H1 (cell line): ENCODE measurements around the gene MED13. TPM values are rescaled to one million over a fixed set of nuclear protein-coding genes. Genes with fewer than 3 reads are reported as not detected.
A peak's percentile ranks its signal among the peaks of the same experiment; 100 is the strongest.

Experiments
- CTCF ChIA-PET: fragments of 300-600 bp; sonication (Branson Sonifier 250); formaldehyde crosslinking; loops from one replicate; lab custom pipeline; 2021; ENCODE audit not compliant: partially characterized antibody; lab: Charles Lee
- POLR2A ChIA-PET: fragments of 300-600 bp; sonication (Branson Sonifier 250); formaldehyde crosslinking; loops from one replicate; lab custom pipeline; 2021; ENCODE audit warnings: inconsistent platforms; ENCODE audit not compliant: partially characterized antibody; lab: Charles Lee
- DNase-seq, 2 experiments: peaks; one replicate each; pipeline versions ENCODE4 v3.0.0 to v3.0.0-alpha.2; 2010 to 2022; ENCODE audit warnings: low spot score in 2 of 2, low read depth in 1 of 2, mixed read lengths in 1 of 2
- FAIRE-seq: peaks from 2 replicates; lab custom pipeline; 2011; peaks lifted over from hg19 to GRCh38; lab: Jason Lieb, UNC
- H2AFZ ChIP-seq: 2 replicates; pipeline ENCODE4 v1.8.1; 2012; ENCODE audit warnings: low read length, inconsistent platforms
- H2AK5ac ChIP-seq: 2 replicates; pipeline ENCODE4 v1.6.1; 2013; ENCODE audit warnings: low read depth, low read length
- H2BK120ac ChIP-seq: replicated peaks from 2 replicates; pipeline ENCODE3; 2013; ENCODE audit warnings: low read depth, low read length, inconsistent platforms
- H2BK12ac ChIP-seq: 2 replicates; pipeline ENCODE4 v1.6.1; 2013; ENCODE audit warnings: low read depth, low read length
- H2BK15ac ChIP-seq: 2 replicates; pipeline ENCODE4 v1.6.1; 2013; ENCODE audit warnings: low read length
- H2BK20ac ChIP-seq: 2 replicates; pipeline ENCODE4 v1.6.1; 2013; ENCODE audit warnings: low read length
- H2BK5ac ChIP-seq: 2 replicates; pipeline ENCODE4 v1.6.1; 2013; ENCODE audit warnings: low read depth, low read length
- H3K14ac ChIP-seq: 2 replicates; pipeline ENCODE4 v1.6.1; 2013; ENCODE audit warnings: inconsistent platforms; ENCODE audit not compliant: insufficient read length
- H3K18ac ChIP-seq: 2 replicates; pipeline ENCODE4 v1.6.1; 2013; ENCODE audit warnings: low read length; ENCODE audit errors: extremely low read depth
- H3K23ac ChIP-seq: 2 replicates; pipeline ENCODE4 v1.6.1; 2013; ENCODE audit warnings: inconsistent platforms; ENCODE audit not compliant: insufficient read length
- H3K23me2 ChIP-seq: 2 replicates; pipeline ENCODE4 v1.6.1; 2013; ENCODE audit warnings: low read depth, low read length
- H3K27ac ChIP-seq: 2 replicates; pipeline ENCODE4 v1.6.1; 2011; ENCODE audit warnings: low read depth, low read length, inconsistent platforms
- H3K27me3 ChIP-seq, 4 experiments: replicated peaks in 1 of 4; 1 replicate in 1 of 4; 2 replicates in 3 of 4; pipeline versions ENCODE4 v1.6.1 to v1.8.1; 2011 to 2013; ENCODE audit warnings: low read length in 3 of 4, mild to moderate bottlenecking in 3 of 4, inconsistent platforms in 2 of 4, mixed read lengths in 2 of 4, moderate library complexity in 1 of 4; ENCODE audit not compliant: control insufficient read depth in 3 of 4, insufficient read depth in 3 of 4; ENCODE audit errors: extremely low read depth in 1 of 4
- H3K36me3 ChIP-seq, 4 experiments: 2 replicates each; pipeline versions ENCODE4 v1.6.1 to v1.8.1; 2011 to 2013; ENCODE audit warnings: mild to moderate bottlenecking in 4 of 4, low read length in 3 of 4, moderate library complexity in 2 of 4, control low read depth in 1 of 4, inconsistent platforms in 1 of 4; ENCODE audit not compliant: insufficient read depth in 4 of 4, control insufficient read depth in 2 of 4
- H3K4ac ChIP-seq: replicated peaks from 2 replicates; pipeline ENCODE3; 2013; ENCODE audit warnings: low read length, low read depth, mixed read lengths, inconsistent platforms; ENCODE audit not compliant: insufficient read length
- H3K4me1 ChIP-seq, 4 experiments: replicated peaks in 1 of 4; 1 replicate in 1 of 4; 2 replicates in 3 of 4; pipeline versions ENCODE4 v1.6.1 to v1.8.1; 2011 to 2013; ENCODE audit warnings: low read length in 3 of 4, inconsistent platforms in 2 of 4, mixed read lengths in 1 of 4; ENCODE audit not compliant: insufficient read depth in 4 of 4, control insufficient read depth in 3 of 4
- H3K4me2 ChIP-seq, 2 experiments: 2 replicates each; pipeline versions ENCODE4 v1.6.1 to v1.8.1; 2011 to 2013; ENCODE audit warnings: low read depth in 2 of 2, low read length in 2 of 2, control low read depth in 1 of 2, inconsistent platforms in 1 of 2, mild to moderate bottlenecking in 1 of 2; ENCODE audit not compliant: insufficient read depth in 1 of 2
- H3K4me3 ChIP-seq, 4 experiments: fragments of 200-600, 300-600 bp in 1 of 4; sonication (generic), shearing (Covaris generic), sonication (Bioruptor Twin) in 1 of 4; 2 replicates each; pipeline versions ENCODE4 v1.5.1 to v1.8.1; 2011 to 2016; ENCODE audit warnings: low read length in 4 of 4, low read depth in 3 of 4, control low read depth in 2 of 4, inconsistent platforms in 2 of 4, mild to moderate bottlenecking in 2 of 4, mixed read lengths in 1 of 4, moderate library complexity in 1 of 4; ENCODE audit not compliant: insufficient read depth in 2 of 4; ENCODE audit errors: extremely low read depth in 1 of 4
- H3K56ac ChIP-seq: replicated peaks from 2 replicates; pipeline ENCODE3; 2013; ENCODE audit warnings: low read depth, mild to moderate bottlenecking, mixed read lengths, low read length, inconsistent platforms; ENCODE audit not compliant: insufficient read length
- H3K79me1 ChIP-seq: 2 replicates; pipeline ENCODE4 v1.6.1; 2013; ENCODE audit warnings: low read depth, low read length, control low read depth
- H3K79me2 ChIP-seq, 2 experiments: 2 replicates each; pipeline versions ENCODE4 v1.6.1 to v1.8.1; 2012 to 2013; ENCODE audit warnings: low read length in 2 of 2, mild to moderate bottlenecking in 2 of 2, inconsistent platforms in 1 of 2; ENCODE audit not compliant: insufficient read depth in 2 of 2, control insufficient read depth in 1 of 2
- H3K9ac ChIP-seq, 4 experiments: replicated peaks in 1 of 4; 1 replicate in 1 of 4; 2 replicates in 3 of 4; pipeline versions ENCODE4 v1.6.1 to v1.8.1; 2011 to 2013; ENCODE audit warnings: low read depth in 3 of 4, low read length in 3 of 4, control low read depth in 2 of 4, mild to moderate bottlenecking in 2 of 4, moderate library complexity in 2 of 4, inconsistent platforms in 1 of 4; ENCODE audit errors: extremely low read depth in 1 of 4
- H3K9me3 ChIP-seq, 2 experiments: 2 replicates each; pipeline versions ENCODE4 v1.6.1 to v1.8.1; 2012 to 2013; ENCODE audit warnings: mild to moderate bottlenecking in 2 of 2, moderate library complexity in 2 of 2, control low read depth in 1 of 2, inconsistent platforms in 1 of 2, low read depth in 1 of 2, low read length in 1 of 2, mixed read lengths in 1 of 2; ENCODE audit not compliant: insufficient read depth in 2 of 2
- H4K20me1 ChIP-seq, 2 experiments: replicated peaks in 1 of 2; 2 replicates each; pipeline versions ENCODE3 to v1.8.1; 2011 to 2013; ENCODE audit warnings: inconsistent platforms in 2 of 2, low read length in 2 of 2, mild to moderate bottlenecking in 1 of 2; ENCODE audit not compliant: insufficient read depth in 2 of 2, control insufficient read depth in 1 of 2
- H4K5ac ChIP-seq: 2 replicates; pipeline ENCODE4 v1.6.1; 2013; ENCODE audit warnings: low read length, low read depth, mixed read lengths, inconsistent platforms; ENCODE audit not compliant: insufficient read length
- H4K8ac ChIP-seq: 2 replicates; pipeline ENCODE4 v1.8.0; 2013; ENCODE audit warnings: mild to moderate bottlenecking, moderate library complexity, low read length, inconsistent platforms; ENCODE audit not compliant: insufficient read depth; ENCODE audit errors: extremely low read depth
- H4K91ac ChIP-seq: replicated peaks from 2 replicates; pipeline ENCODE3; 2013; ENCODE audit warnings: low read length, mixed read lengths, inconsistent platforms; ENCODE audit not compliant: insufficient read length
- CHD2 ChIP-seq: IDR thresholded peaks from 2 replicates; pipeline ENCODE4 v1.6.1; 2012; ENCODE audit warnings: low read length, improper control_type of control experiment
- CREB1 ChIP-seq: IDR thresholded peaks from 2 replicates; pipeline ENCODE4 v1.6.1; 2012; ENCODE audit warnings: inconsistent platforms
- CTCF ChIP-seq, 3 experiments: IDR thresholded peaks; 1 replicate in 2 of 3; 2 replicates in 1 of 3; pipeline versions ENCODE4 v1.5.1 to v1.6.1; 2011; ENCODE audit warnings: low read length in 3 of 3, mild to moderate bottlenecking in 3 of 3, inconsistent platforms in 2 of 3, low read depth in 1 of 3, moderate library complexity in 1 of 3; ENCODE audit not compliant: insufficient read depth in 1 of 3; ENCODE audit errors: control extremely low read depth in 1 of 3
- JUN ChIP-seq: IDR thresholded peaks from 2 replicates; pipeline ENCODE4 v1.6.1; 2011; ENCODE audit warnings: low read depth, mild to moderate bottlenecking, improper control_type of control experiment, low read length
- JUND ChIP-seq: IDR thresholded peaks from 2 replicates; pipeline ENCODE4 v1.6.1; 2011; ENCODE audit warnings: mild to moderate bottlenecking, improper control_type of control experiment, low read length
- MAX ChIP-seq: IDR thresholded peaks from 2 replicates; pipeline ENCODE4 v1.6.1; 2012; ENCODE audit warnings: inconsistent platforms
- RAD21 ChIP-seq, 2 experiments: IDR thresholded peaks in 1 of 2; conservative IDR thresholded peaks in 1 of 2; 2 replicates each; pipeline ENCODE4 v1.6.1; 2011; ENCODE audit warnings: low read depth in 2 of 2, low read length in 2 of 2, improper control_type of control experiment in 1 of 2, inconsistent platforms in 1 of 2, mild to moderate bottlenecking in 1 of 2, moderate library complexity in 1 of 2
- SIX5 ChIP-seq: IDR thresholded peaks from 2 replicates; pipeline ENCODE4 v1.6.1; 2011; ENCODE audit warnings: mild to moderate bottlenecking, low read depth, low read length
- SP1 ChIP-seq: IDR thresholded peaks from 2 replicates; pipeline ENCODE4 v1.6.1; 2011; ENCODE audit warnings: low read depth, low read length
- TAF1 ChIP-seq: IDR thresholded peaks from 2 replicates; pipeline ENCODE4 v1.6.1; 2011; ENCODE audit warnings: mild to moderate bottlenecking, low read depth, low read length
- YY1 ChIP-seq: IDR thresholded peaks from 2 replicates; pipeline ENCODE4 v1.6.1; 2011; ENCODE audit warnings: low read depth, mild to moderate bottlenecking, low read length
- ZNF274 ChIP-seq: IDR thresholded peaks from 2 replicates; pipeline ENCODE4 v1.7.0; 2012; ENCODE audit warnings: low read length, borderline replicate concordance; ENCODE audit errors: extremely low read depth
- WGBS, 2 experiments: shearing (Covaris generic) in 1 of 2; methylation state at CpG; one replicate each; pipeline versions ENCODE4 v1.1.6 to v1.1.7; 2013 to 2015; ENCODE audit warnings: low lambda C conversion rate in 2 of 2, mixed read lengths in 2 of 2, inconsistent platforms in 1 of 2, low coverage in 1 of 2, missing lambda C conversion rate in 1 of 2; ENCODE audit not compliant: insufficient replicate concordance in 2 of 2, insufficient coverage in 1 of 2, insufficient read length in 1 of 2; ENCODE audit errors: extremely low coverage in 1 of 2, missing lambda C conversion rate in 1 of 2; 5-methylcytosine and 5-hydroxymethylcytosine counted together
- polyA plus RNA-seq, 7 experiments: library from polyadenylated mRNA; depleted of rRNA in 3 of 7; stranded (reverse) in 5 of 7; unstranded in 2 of 7; fragments of >200 nt in 5 of 7; fragments of 200-250 nt in 2 of 7; gene quantifications; 1 replicate in 5 of 7; 2 replicates in 1 of 7; 4 replicates in 1 of 7; pipeline versions ENCODE4 v1.2.1 to v1.2.3, GENCODE V29; 2011 to 2013; ENCODE audit warnings: missing spikeins in 2 of 7, mixed read lengths in 2 of 7
- total RNA-seq: library from RNA; stranded (reverse); fragmentation: NEBNext Ultra II Directional; extraction: Animal tissue kit (Norgen Biotek cat#: 25700); gene quantifications from 2 replicates; pipeline ENCODE4 v1.2.1, GENCODE V29; 2021

MED13 gene
- total and polyA plus RNA-seq, 2 of the 8 experiments (the other 6 are each of a cell fraction or from before 2014, with no cell fraction given): 11.3 to 44.8 TPM

DNA sequence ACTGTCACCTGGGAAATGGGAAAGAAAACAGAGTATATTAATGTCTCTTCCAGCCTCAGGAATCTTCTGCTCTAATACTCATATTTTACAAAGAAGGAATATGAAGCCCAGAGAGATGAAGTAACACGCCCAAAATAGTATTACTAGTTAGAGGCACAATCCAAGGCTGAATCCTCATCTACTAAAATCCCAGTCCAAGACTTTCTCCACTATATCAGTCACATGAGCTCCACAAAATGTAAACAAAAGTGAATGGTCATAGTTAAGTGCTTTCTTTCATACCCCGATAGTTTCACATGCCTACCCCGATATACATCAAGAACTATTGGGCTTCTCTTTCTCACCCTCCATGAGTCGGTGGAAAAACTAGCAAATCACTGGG lies 138.3 kb downstream of the MED13 start:
- Histone ChIP-seq H2AK5ac (no peak overlapping the region), H3K23ac (no peak overlapping the region), H2BK12ac (no peak overlapping the region), H3K27ac (peak overlapping the region; percentile 85), H3K79me2 (peaks cover 0 to 13% of the 10 kb centered on the region in 2 experiments; a peak in 1 of 4 replicates), H3K4me3 (peak overlapping the region; percentile 80 to 98 (median 96)), H3K4ac (no peak overlapping the region), H2BK120ac (no peak overlapping the region), H4K5ac (no peak overlapping the region), H3K36me3 (peaks cover 0 to 15% (median 10%) of the 10 kb centered on the region in 4 experiments; a peak in 4 of 8 replicates), H2BK5ac (no peak overlapping the region; the same call in 1 of the 2 replicates), H3K79me1 (no peaks in the 10 kb centered on the region), H3K27me3 (no peaks in the 10 kb centered on the region), H2AFZ (peak overlapping the region; percentile 94), H3K14ac (no peak overlapping the region), H3K9ac (peak overlapping the region; percentile 83 to 97 (median 96)), H2BK20ac (no peak overlapping the region), H4K20me1 (peaks cover 0 to 2% of the 10 kb centered on the region in 2 experiments), H3K9me3 (no peaks in the 10 kb centered on the region), H3K23me2 (peaks cover 5% of the 10 kb centered on the region; the same call in 1 of the 2 replicates), H4K8ac (no peak overlapping the region), H3K18ac (0 out of 2 replicates have a peak overlapping the region, but pooled peaks have one; percentile 9), H3K4me2 (peak overlapping the region; percentile 95 to 98), H3K56ac (no peak overlapping the region), H3K4me1 (peaks cover 0 to 7% (median under 1%) of the 10 kb centered on the region in 4 experiments; a peak in 3 of 7 replicates), H4K91ac (no peak overlapping the region), H2BK15ac (no peak overlapping the region)
- POLR2A ChIA-PET: no interaction called here
- DNase-seq: no peak
- FAIRE-seq: no peak
- CTCF ChIA-PET: interaction anchor here (0.7 kb wide), 1 partner anchor 183 kb away, joined by 3 read pairs; no protein-coding TSS in a partner anchor
- WGBS, 2 experiments: 70% methylated on average over 4 of the region's 4 CpGs; no CpG with 5 or more reads in 1 of the 2 experiments
- TF ChIP-seq TAF1 (no peak), MAX (no peak), YY1 (no peak), ZNF274 (no peak), JUND (no peak), JUN (no peak), SIX5 (no peak), CREB1 (no peak), SP1 (no peak), RAD21 (IDR thresholded peaks at IDR 0.05 in 1 of 2, conservative IDR thresholded peaks at IDR 0.05 in 1 of 2; ENCODE audit: low read depth in 2 of 2, low read length in 2 of 2) (no peak), CHD2 (no peak), CTCF (IDR thresholded peaks at IDR 0.05; ENCODE audit: control extremely low read depth in 1 of 3, insufficient read depth in 1 of 3, low read depth in 1 of 3, low read length in 3 of 3) (no peak)
